MM.1S (cell line): ENCODE results near the gene MYO16.

Source experiments
- DNase-seq: peaks from one replicate; pipeline ENCODE4 v3.0.0-alpha.2; 2015
- H2AFZ ChIP-seq: fragments of 300-600 bp; sonication (generic); 2 replicates; pipeline ENCODE4 v1.6.0; 2016; ENCODE audit warnings: antibody characterized with exemption, low read length
- H3F3A ChIP-seq: fragments of 300-600 bp; sonication (generic); 2 replicates; pipeline ENCODE4 v1.6.1; 2016; ENCODE audit warnings: mild to moderate bottlenecking, antibody characterized with exemption, low read length, moderate library complexity, mixed read lengths; ENCODE audit not compliant: insufficient read depth
- H3K27ac ChIP-seq: fragments of 300-600 bp; sonication (generic); 2 replicates; pipeline ENCODE4 v1.5.1; 2016; ENCODE audit warnings: mild to moderate bottlenecking, low read length
- H3K27me3 ChIP-seq: fragments of 300-600 bp; sonication (generic); replicated peaks from 2 replicates; pipeline ENCODE4 v1.6.0; 2016; ENCODE audit warnings: low read length; ENCODE audit not compliant: insufficient read depth
- H3K36me3 ChIP-seq: fragments of 300-600 bp; sonication (generic); replicated peaks from 2 replicates; pipeline ENCODE4 v1.6.1; 2016; ENCODE audit warnings: mild to moderate bottlenecking, low read length, mixed read lengths; ENCODE audit not compliant: insufficient read depth
- H3K4me1 ChIP-seq: fragments of 300-600 bp; sonication (generic); 2 replicates; pipeline ENCODE4 v1.6.1; 2016; ENCODE audit warnings: low read length, mixed read lengths
- H3K4me2 ChIP-seq: fragments of 300-600 bp; sonication (generic); 2 replicates; pipeline ENCODE4 v1.6.0; 2016; ENCODE audit warnings: low read depth, low read length
- H3K4me3 ChIP-seq: fragments of 300-600 bp; sonication (generic); 2 replicates; pipeline ENCODE4 v1.5.1; 2016; ENCODE audit warnings: low read length, mixed read lengths
- H3K79me2 ChIP-seq: fragments of 300-600 bp; sonication (generic); 2 replicates; pipeline ENCODE4 v1.6.1; 2016; ENCODE audit warnings: mixed run types, low read length, mixed read lengths
- H3K9ac ChIP-seq: fragments of 300-600 bp; sonication (generic); 2 replicates; pipeline ENCODE4 v1.6.1; 2016; ENCODE audit warnings: low read length, mixed read lengths
- H3K9me2 ChIP-seq: fragments of 300-600 bp; sonication (generic); replicated peaks from 2 replicates; pipeline ENCODE4 v1.6.1; 2016; ENCODE audit warnings: mild to moderate bottlenecking, low read length, mixed read lengths; ENCODE audit not compliant: insufficient read depth
- H3K9me3 ChIP-seq: fragments of 300-600 bp; sonication (generic); replicated peaks from 2 replicates; pipeline ENCODE4 v1.6.1; 2016; ENCODE audit warnings: mild to moderate bottlenecking, low read length, mixed read lengths; ENCODE audit not compliant: insufficient read depth
- H4K20me1 ChIP-seq: fragments of 300-600 bp; sonication (generic); 2 replicates; pipeline ENCODE4 v1.6.1; 2016; ENCODE audit warnings: mild to moderate bottlenecking, low read length, moderate library complexity, mixed read lengths; ENCODE audit not compliant: insufficient read depth
- EZH2 ChIP-seq: fragments of 300-600 bp; sonication (generic); optimal IDR thresholded peaks from 2 replicates; pipeline ENCODE3; 2017; ENCODE audit warnings: low read depth, mild to moderate bottlenecking, antibody characterized with exemption, low read length, mixed read lengths
- EZH2phosphoT487 ChIP-seq: fragments of 300-600 bp; sonication (generic); IDR thresholded peaks from 2 replicates; pipeline ENCODE4 v1.6.1; 2018; ENCODE audit warnings: antibody characterized with exemption, low read length
- TF ChIP-seq, protein P1 (sequence below): fragments of 300-600 bp; sonication (generic); IDR thresholded peaks from 2 replicates; pipeline ENCODE4 v1.5.1; 2016; ENCODE audit warnings: antibody characterized with exemption, low read length, mixed read lengths

MYO16 gene

DNA sequence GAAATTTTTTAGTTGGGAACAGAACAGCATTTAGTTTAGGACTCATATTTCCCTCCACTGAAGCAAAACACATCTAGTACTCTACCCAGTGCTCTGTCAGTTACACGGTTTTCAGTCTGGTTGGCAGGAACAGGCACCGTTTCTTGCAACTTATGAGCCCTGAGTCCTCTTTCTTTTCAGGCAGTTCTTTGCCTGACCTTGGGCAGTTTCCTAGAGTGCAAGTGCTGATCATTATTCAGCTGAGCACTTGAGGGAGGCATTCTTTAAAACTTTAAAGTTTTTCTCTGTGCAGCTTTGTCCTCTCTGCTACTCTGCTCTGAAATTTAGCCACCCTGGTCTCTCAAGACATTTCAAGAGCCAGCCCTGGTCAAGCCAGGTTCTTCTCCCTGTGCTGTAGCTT, 96.1 kb downstream of the MYO16 start:
- H3K79me2 ChIP-seq = no peaks in the 10 kb centered on the region
- H3K27me3 ChIP-seq = no peaks in the 10 kb centered on the region
- no peaks in the 10 kb centered on the region for H3K9me3 ChIP-seq
- H3K9ac ChIP-seq = no peak overlapping the region
- H2AFZ ChIP-seq = no peak overlapping the region
- no peaks in the 10 kb centered on the region for H3K9me2 ChIP-seq
- no peak overlapping the region for H3K4me3 ChIP-seq
- no peak overlapping the region for H3K27ac ChIP-seq
- DNase-seq = no peak
- TF ChIP-seq, protein P1, sequence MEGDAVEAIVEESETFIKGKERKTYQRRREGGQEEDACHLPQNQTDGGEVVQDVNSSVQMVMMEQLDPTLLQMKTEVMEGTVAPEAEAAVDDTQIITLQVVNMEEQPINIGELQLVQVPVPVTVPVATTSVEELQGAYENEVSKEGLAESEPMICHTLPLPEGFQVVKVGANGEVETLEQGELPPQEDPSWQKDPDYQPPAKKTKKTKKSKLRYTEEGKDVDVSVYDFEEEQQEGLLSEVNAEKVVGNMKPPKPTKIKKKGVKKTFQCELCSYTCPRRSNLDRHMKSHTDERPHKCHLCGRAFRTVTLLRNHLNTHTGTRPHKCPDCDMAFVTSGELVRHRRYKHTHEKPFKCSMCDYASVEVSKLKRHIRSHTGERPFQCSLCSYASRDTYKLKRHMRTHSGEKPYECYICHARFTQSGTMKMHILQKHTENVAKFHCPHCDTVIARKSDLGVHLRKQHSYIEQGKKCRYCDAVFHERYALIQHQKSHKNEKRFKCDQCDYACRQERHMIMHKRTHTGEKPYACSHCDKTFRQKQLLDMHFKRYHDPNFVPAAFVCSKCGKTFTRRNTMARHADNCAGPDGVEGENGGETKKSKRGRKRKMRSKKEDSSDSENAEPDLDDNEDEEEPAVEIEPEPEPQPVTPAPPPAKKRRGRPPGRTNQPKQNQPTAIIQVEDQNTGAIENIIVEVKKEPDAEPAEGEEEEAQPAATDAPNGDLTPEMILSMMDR = no peak
- TF ChIP-seq EZH2 (no peak), EZH2phosphoT487 (no peak)
- H3F3A ChIP-seq = no peaks in the 10 kb centered on the region
- no peaks in the 10 kb centered on the region for H3K4me1 ChIP-seq
- H3K36me3 ChIP-seq = no peaks in the 10 kb centered on the region
- H4K20me1 ChIP-seq = no peaks in the 10 kb centered on the region
- no peak overlapping the region for H3K4me2 ChIP-seq

DNA sequence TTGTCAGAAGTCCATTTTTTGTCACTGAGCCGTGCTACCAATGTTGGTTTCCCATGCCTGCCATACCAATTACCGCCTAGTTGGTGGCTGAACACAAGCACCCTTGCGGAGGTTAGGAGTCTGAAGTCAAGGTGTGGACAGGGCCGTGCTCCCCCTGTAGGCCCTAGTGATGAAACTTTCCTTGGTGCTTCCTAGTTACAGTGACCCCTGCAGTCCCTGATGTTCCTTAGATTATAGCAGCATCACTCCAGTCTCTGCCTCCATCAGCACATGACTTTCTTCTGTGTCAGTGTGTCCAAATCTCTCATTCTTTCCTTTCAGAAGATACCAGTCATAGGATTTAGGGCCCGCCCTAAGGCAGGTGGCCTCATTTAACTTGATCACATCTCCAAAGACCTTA, 99.0 kb downstream of the MYO16 start:
- no peaks in the 10 kb centered on the region for H3K4me1 ChIP-seq
- TF ChIP-seq EZH2 (no peak), EZH2phosphoT487 (no peak)
- TF ChIP-seq, protein P1 = no peak
- no peaks in the 10 kb centered on the region for H3K9me2 ChIP-seq
- H3K9ac ChIP-seq = no peak overlapping the region
- H4K20me1 ChIP-seq = no peaks in the 10 kb centered on the region
- H3K79me2 ChIP-seq = no peaks in the 10 kb centered on the region
- no peaks in the 10 kb centered on the region for H3K9me3 ChIP-seq
- H2AFZ ChIP-seq = no peak overlapping the region
- H3K27me3 ChIP-seq = no peaks in the 10 kb centered on the region
- H3K4me3 ChIP-seq = no peak overlapping the region
- no peak overlapping the region for H3K4me2 ChIP-seq
- H3K27ac ChIP-seq = no peak overlapping the region
- DNase-seq = no peak
- H3K36me3 ChIP-seq = no peaks in the 10 kb centered on the region
- no peaks in the 10 kb centered on the region for H3F3A ChIP-seq

DNA sequence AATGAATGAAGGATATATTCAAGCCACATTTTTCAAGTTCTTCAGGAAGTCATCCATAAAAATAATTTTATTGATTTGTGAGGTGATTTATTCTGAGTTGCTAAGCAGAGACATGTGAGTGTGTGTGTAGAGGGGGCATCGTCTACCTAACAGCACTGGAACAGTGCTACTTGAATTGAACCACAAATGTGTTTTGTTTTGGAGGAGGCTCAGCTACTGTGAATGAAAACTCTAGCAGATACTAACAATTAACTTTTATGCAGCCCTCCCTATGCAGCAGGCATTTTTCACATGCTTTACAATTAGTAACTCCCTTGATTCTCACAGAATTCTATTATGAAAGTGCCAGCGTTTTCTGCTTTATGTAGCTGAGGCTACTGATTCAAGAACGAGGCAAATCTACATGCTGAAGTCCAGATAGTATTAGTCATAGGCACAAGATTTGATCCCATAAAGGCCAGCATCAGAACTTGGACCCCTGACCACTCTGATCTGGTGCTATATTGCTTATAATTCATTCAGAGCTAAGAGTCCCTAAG, 103.7 kb downstream of the MYO16 start:
- Histone ChIP-seq H3F3A (no peaks in the 10 kb centered on the region), H4K20me1 (no peaks in the 10 kb centered on the region), H3K79me2 (no peaks in the 10 kb centered on the region), H3K4me3 (no peak overlapping the region), H3K27me3 (no peaks in the 10 kb centered on the region), H3K36me3 (no peaks in the 10 kb centered on the region), H3K9ac (no peak overlapping the region), H3K9me2 (no peaks in the 10 kb centered on the region), H3K4me2 (no peak overlapping the region), H3K4me1 (no peaks in the 10 kb centered on the region), H3K9me3 (no peaks in the 10 kb centered on the region), H2AFZ (no peak overlapping the region), H3K27ac (no peak overlapping the region)
- TF ChIP-seq EZH2 = no peak
- TF ChIP-seq EZH2phosphoT487 = no peak
- TF ChIP-seq, protein P1 = no peak
- DNase-seq = no peak
